Neural progenitor cell (in vitro differentiated cells): ENCODE measurements around the gene TAF7L.

Experiments used
- EZH2 ChIP-seq: fragments of 200-600 bp; sonication (generic); IDR thresholded peaks from 2 replicates; pipeline ENCODE4 v1.6.1; 2017; ENCODE audit warnings: antibody characterized with exemption, mild to moderate bottlenecking, moderate library complexity
- EZH2phosphoT487 ChIP-seq: fragments of 200-600 bp; sonication (generic); IDR thresholded peaks from 2 replicates; pipeline ENCODE4 v1.6.1; 2017; ENCODE audit warnings: antibody characterized with exemption
- TF ChIP-seq, protein P1 (sequence below): fragments of 200-600 bp; sonication (generic); IDR thresholded peaks from 2 replicates; pipeline ENCODE4 v1.5.1; 2017; ENCODE audit warnings: antibody characterized with exemption, mild to moderate bottlenecking

- TF ChIP-seq, protein P1, sequence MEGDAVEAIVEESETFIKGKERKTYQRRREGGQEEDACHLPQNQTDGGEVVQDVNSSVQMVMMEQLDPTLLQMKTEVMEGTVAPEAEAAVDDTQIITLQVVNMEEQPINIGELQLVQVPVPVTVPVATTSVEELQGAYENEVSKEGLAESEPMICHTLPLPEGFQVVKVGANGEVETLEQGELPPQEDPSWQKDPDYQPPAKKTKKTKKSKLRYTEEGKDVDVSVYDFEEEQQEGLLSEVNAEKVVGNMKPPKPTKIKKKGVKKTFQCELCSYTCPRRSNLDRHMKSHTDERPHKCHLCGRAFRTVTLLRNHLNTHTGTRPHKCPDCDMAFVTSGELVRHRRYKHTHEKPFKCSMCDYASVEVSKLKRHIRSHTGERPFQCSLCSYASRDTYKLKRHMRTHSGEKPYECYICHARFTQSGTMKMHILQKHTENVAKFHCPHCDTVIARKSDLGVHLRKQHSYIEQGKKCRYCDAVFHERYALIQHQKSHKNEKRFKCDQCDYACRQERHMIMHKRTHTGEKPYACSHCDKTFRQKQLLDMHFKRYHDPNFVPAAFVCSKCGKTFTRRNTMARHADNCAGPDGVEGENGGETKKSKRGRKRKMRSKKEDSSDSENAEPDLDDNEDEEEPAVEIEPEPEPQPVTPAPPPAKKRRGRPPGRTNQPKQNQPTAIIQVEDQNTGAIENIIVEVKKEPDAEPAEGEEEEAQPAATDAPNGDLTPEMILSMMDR, result no peak
- TF ChIP-seq EZH2phosphoT487 (no peak), EZH2 (no peak)
Measured at GRCh38 chrX:101262590-101262989, 28.5 kb downstream of the TAF7L start.
